Transverse colon (tissue), 4 donors: ENCODE results near the gene TPCN2.

Experiments
- EP300 ChIP-seq: sonication (generic); formaldehyde crosslinking; IDR thresholded peaks from one replicate; pipeline ENCODE4 v1.6.1; 2017; ENCODE audit warnings: antibody characterized with exemption, low read depth
- POLR2A ChIP-seq: fragments of 450-650 bp; IDR thresholded peaks from one replicate; pipeline ENCODE4 v1.6.1; 2016; ENCODE audit warnings: antibody characterized with exemption, mild to moderate bottlenecking, moderate library complexity
- POLR2AphosphoS5 ChIP-seq, 3 donors: sonication (generic); formaldehyde crosslinking; IDR thresholded peaks; one replicate each; pipeline ENCODE4 v1.6.1; 2016; ENCODE audit warnings: antibody characterized with exemption in 3 of 3
- TF ChIP-seq, protein P1 (sequence below), 5 experiments: fragments of 200-600 bp in 3 of 5; fragments of 450-650 bp in 2 of 5; sonication (generic) in 3 of 5; IDR thresholded peaks; 1 replicate in 2 of 5; 2 replicates in 3 of 5; pipeline ENCODE4 v1.5.1; 2016 to 2017; ENCODE audit warnings: antibody characterized with exemption in 5 of 5, inconsistent platforms in 3 of 5, mild to moderate bottlenecking in 2 of 5, moderate library complexity in 1 of 5

DNA sequence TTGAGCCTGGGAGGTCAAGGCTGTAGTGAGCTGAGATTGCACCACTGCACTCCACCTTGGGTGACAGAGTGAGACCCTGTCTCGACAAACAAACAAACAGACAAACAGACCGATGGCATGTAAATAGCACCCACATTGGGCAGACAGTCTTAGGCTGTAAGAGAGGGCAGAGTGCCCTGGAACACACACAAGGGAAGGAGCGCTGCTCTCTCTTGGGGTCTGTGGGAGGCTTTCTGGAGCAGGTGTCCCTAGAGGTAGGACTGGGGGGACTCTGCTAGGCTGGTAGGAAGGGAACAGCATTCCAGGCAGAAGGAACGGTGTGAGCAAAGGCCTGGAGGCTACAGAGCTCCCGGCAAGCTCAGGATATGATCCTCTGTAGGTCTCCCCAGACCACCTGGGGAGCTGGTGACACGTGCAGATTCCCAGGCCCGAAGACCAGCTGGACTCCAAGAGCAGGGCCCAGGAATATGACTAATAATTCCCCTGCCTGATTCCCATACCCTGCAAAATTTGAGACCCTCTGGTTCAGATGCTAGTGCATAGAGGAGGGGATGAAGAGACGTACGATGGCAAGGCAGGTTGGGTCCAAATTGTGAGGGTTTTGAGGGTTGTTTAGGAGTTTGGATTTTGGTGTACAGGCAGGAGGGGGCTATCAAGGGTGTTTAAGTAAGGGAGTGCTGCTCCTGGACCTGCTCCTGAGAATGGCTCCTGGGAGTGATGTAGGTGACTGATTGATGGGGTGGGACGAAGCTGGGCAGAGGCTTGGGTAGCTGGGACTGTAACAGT lies 118.6 kb downstream of the TPCN2 start:
- TF ChIP-seq, protein P1, sequence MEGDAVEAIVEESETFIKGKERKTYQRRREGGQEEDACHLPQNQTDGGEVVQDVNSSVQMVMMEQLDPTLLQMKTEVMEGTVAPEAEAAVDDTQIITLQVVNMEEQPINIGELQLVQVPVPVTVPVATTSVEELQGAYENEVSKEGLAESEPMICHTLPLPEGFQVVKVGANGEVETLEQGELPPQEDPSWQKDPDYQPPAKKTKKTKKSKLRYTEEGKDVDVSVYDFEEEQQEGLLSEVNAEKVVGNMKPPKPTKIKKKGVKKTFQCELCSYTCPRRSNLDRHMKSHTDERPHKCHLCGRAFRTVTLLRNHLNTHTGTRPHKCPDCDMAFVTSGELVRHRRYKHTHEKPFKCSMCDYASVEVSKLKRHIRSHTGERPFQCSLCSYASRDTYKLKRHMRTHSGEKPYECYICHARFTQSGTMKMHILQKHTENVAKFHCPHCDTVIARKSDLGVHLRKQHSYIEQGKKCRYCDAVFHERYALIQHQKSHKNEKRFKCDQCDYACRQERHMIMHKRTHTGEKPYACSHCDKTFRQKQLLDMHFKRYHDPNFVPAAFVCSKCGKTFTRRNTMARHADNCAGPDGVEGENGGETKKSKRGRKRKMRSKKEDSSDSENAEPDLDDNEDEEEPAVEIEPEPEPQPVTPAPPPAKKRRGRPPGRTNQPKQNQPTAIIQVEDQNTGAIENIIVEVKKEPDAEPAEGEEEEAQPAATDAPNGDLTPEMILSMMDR (IDR thresholded peaks at IDR 0.05): no peak
- TF ChIP-seq EP300 (no peak), POLR2AphosphoS5 (IDR thresholded peaks at IDR 0.05) (no peak), POLR2A (no peak)
